Endothelial cell of umbilical vein (primary cell): ENCODE data around the gene GLI2. TPM values are rescaled to one million over a fixed set of nuclear protein-coding genes. Genes with fewer than 3 reads are reported as not detected.

Experiments used
- BruUV-seq: library from RNA; stranded (reverse); fragments of 400-500 nt; replicated peaks from 2 replicates; lab custom pipeline; 2021; lab: Mats Ljungman, UMichigan
- CTCF ChIA-PET: fragments of 300-600, 350-600 bp; sonication (Branson Sonifier 250); formaldehyde crosslinking; loops from one replicate; lab custom pipeline; 2021; ENCODE audit warnings: antibody characterized with exemption, inconsistent platforms; lab: Charles Lee
- POLR2A ChIA-PET: fragments of 300-600, 350-600 bp; sonication (Branson Sonifier 250); formaldehyde crosslinking; loops from one replicate; lab custom pipeline; 2021; ENCODE audit warnings: antibody characterized with exemption, inconsistent platforms; lab: Charles Lee
- DNase-seq: peaks from one replicate; pipeline ENCODE4 v3.0.0-alpha.2; 2011; ENCODE audit warnings: low read depth, low spot score
- FAIRE-seq: peaks from 2 replicates; lab custom pipeline; 2011; peaks lifted over from hg19 to GRCh38; lab: Jason Lieb, UNC
- H2AFZ ChIP-seq: 2 replicates; pipeline ENCODE4 v1.6.0; 2012; ENCODE audit warnings: low read depth, low read length, control low read depth, inconsistent platforms
- H3K27ac ChIP-seq: 2 replicates; pipeline ENCODE4 v1.5.1; 2011; ENCODE audit warnings: low read depth, mild to moderate bottlenecking, control low read depth, low read length, moderate library complexity; ENCODE audit not compliant: insufficient read depth
- H3K27me3 ChIP-seq, 2 experiments: 2 replicates each; pipeline versions ENCODE4 v1.6.0 to v1.6.1; 2011; ENCODE audit warnings: low read length in 2 of 2, mixed read lengths in 1 of 2; ENCODE audit not compliant: control insufficient read depth in 2 of 2, insufficient read depth in 2 of 2
- H3K36me3 ChIP-seq, 2 experiments: 2 replicates in 1 of 2; 3 replicates in 1 of 2; pipeline ENCODE4 v1.5.1; 2011; ENCODE audit warnings: low read length in 2 of 2, mild to moderate bottlenecking in 1 of 2, moderate library complexity in 1 of 2; ENCODE audit not compliant: control insufficient read depth in 2 of 2, insufficient read depth in 2 of 2; ENCODE audit errors: extremely low read depth in 1 of 2
- H3K4me1 ChIP-seq: 3 replicates; pipeline ENCODE4 v1.5.1; 2011; ENCODE audit warnings: mild to moderate bottlenecking, low read length; ENCODE audit not compliant: control insufficient read depth, insufficient read depth; ENCODE audit errors: extremely low read depth
- H3K4me2 ChIP-seq: 2 replicates; pipeline ENCODE4 v1.6.1; 2011; ENCODE audit warnings: low read length, control low read depth, mixed read lengths; ENCODE audit not compliant: insufficient read depth
- H3K4me3 ChIP-seq, 3 experiments: fragments of 200-600 bp in 1 of 3; sonication (generic), shearing (Covaris generic) in 1 of 3; replicated peaks in 1 of 3; 2 replicates each; pipeline ENCODE4 v1.5.1; 2011 to 2016; ENCODE audit warnings: control low read depth in 3 of 3, low read length in 3 of 3, mild to moderate bottlenecking in 2 of 3, inconsistent platforms in 1 of 3, low read depth in 1 of 3, moderate library complexity in 1 of 3; ENCODE audit not compliant: insufficient read depth in 1 of 3
- H3K79me2 ChIP-seq: 2 replicates; pipeline ENCODE4 v1.6.0; 2012; ENCODE audit warnings: low read length, inconsistent platforms; ENCODE audit not compliant: control insufficient read depth, insufficient read depth
- H3K9ac ChIP-seq: replicated peaks from 2 replicates; pipeline ENCODE3; 2011; ENCODE audit warnings: low read length, control low read depth; ENCODE audit not compliant: insufficient read depth; ENCODE audit errors: extremely low read depth
- H3K9me1 ChIP-seq: replicated peaks from 3 replicates; pipeline ENCODE4 v1.6.0; 2011; ENCODE audit warnings: mild to moderate bottlenecking, low read length; ENCODE audit not compliant: control insufficient read depth, insufficient read depth; ENCODE audit errors: extremely low read depth
- H3K9me3 ChIP-seq: replicated peaks from 2 replicates; pipeline ENCODE4 v1.5.1; 2012; ENCODE audit warnings: low read length, inconsistent platforms; ENCODE audit not compliant: control insufficient read depth, insufficient read depth
- H4K20me1 ChIP-seq: replicated peaks from 2 replicates; pipeline ENCODE3; 2011; ENCODE audit warnings: mild to moderate bottlenecking, low read length; ENCODE audit not compliant: control insufficient read depth, insufficient read depth; ENCODE audit errors: extremely low read depth
- CTCF ChIP-seq, 2 donors: IDR thresholded peaks; 1 replicate in 1 of 2; 2 replicates in 1 of 2; pipeline ENCODE4 v1.5.1; 2011; ENCODE audit warnings: low read length in 2 of 2, mild to moderate bottlenecking in 2 of 2, moderate library complexity in 2 of 2, control low read depth in 1 of 2, inconsistent platforms in 1 of 2, low read depth in 1 of 2; ENCODE audit not compliant: insufficient read depth in 1 of 2; ENCODE audit errors: extremely low read depth in 1 of 2
- EZH2 ChIP-seq: IDR thresholded peaks from 2 replicates; pipeline ENCODE4 v1.6.1; 2012; ENCODE audit warnings: borderline replicate concordance, low read depth, mild to moderate bottlenecking, moderate library complexity, low read length, inconsistent platforms; ENCODE audit not compliant: severe bottlenecking
- FOS ChIP-seq: IDR thresholded peaks from 2 replicates; pipeline ENCODE4 v1.6.1; 2011; ENCODE audit warnings: mild to moderate bottlenecking, low read length, moderate library complexity, borderline replicate concordance; ENCODE audit not compliant: insufficient read depth
- GATA2 ChIP-seq: IDR thresholded peaks from 2 replicates; pipeline ENCODE4 v1.7.0; 2011; ENCODE audit warnings: low read depth, mild to moderate bottlenecking, moderate library complexity, mixed read lengths, low read length; ENCODE audit not compliant: insufficient read length, insufficient read depth
- JUN ChIP-seq: IDR thresholded peaks from 2 replicates; pipeline ENCODE4 v1.6.1; 2011; ENCODE audit warnings: borderline replicate concordance, low read depth; ENCODE audit not compliant: insufficient read length, insufficient read depth
- MAX ChIP-seq: IDR thresholded peaks from 2 replicates; pipeline ENCODE4 v1.6.1; 2011; ENCODE audit not compliant: insufficient read depth, insufficient read length
- MYC ChIP-seq: IDR thresholded peaks from one replicate; pipeline ENCODE4 v1.6.1; 2011; ENCODE audit warnings: mild to moderate bottlenecking, low read depth, low read length
- POLR2A ChIP-seq: IDR thresholded peaks from 2 replicates; pipeline ENCODE4 v1.6.1; 2012; ENCODE audit warnings: low read depth, mild to moderate bottlenecking, control low read depth, low read length
- POLR2AphosphoS5 ChIP-seq: IDR thresholded peaks from 2 replicates; pipeline ENCODE4 v1.6.1; 2012; ENCODE audit warnings: low read depth, mild to moderate bottlenecking, control low read depth, low read length, moderate library complexity; ENCODE audit not compliant: insufficient read depth
- dilution Hi-C: fragments of 300-500 bp; cut with MboI; formaldehyde crosslinking; loops from one replicate; pipeline ENCODE4 v1.15.0; 2019; ENCODE audit warnings: low sequenced_read_pairs; ENCODE audit not compliant: extremely low pct_ligation_motif_present
- intact Hi-C: fragments of 100-400 bp; cut with micrococcal nuclease; formaldehyde crosslinking; loops from one replicate; pipeline ENCODE4 v1.10.0; 2022
- polyA plus RNA-seq, 4 experiments: library from polyadenylated mRNA; depleted of rRNA in 3 of 4; stranded (reverse) in 3 of 4; unstranded in 1 of 4; fragments of >200 nt; gene quantifications; 2 replicates each; pipeline versions ENCODE4 v1.2.1 to v1.2.3, GENCODE V29; 2011 to 2012; ENCODE audit warnings: missing spikeins in 1 of 4
- total RNA-seq: library from RNA; stranded (reverse); gene quantifications from 2 replicates; pipeline ENCODE4 v1.2.3, GENCODE V29; 2021

Gene GLI2
- total and polyA plus RNA-seq, 2 donors (not counting 3 experiments of a cell fraction or from before 2014, with no cell fraction given), result 0.13 TPM; not detected in 1

- H3K4me1 ChIP-seq, result peaks cover 4% of the 10 kb centered on the region
- H3K27me3 ChIP-seq, result peaks cover 7 to 12% of the 10 kb centered on the region in 2 experiments
- TF ChIP-seq POLR2A, result no peak
- TF ChIP-seq MAX, result no peak
- TF ChIP-seq POLR2AphosphoS5, result no peak
- TF ChIP-seq CTCF (IDR thresholded peaks at IDR 0.05; ENCODE audit: extremely low read depth in 1 of 2, insufficient read depth in 1 of 2, low read depth in 1 of 2, low read length in 2 of 2), result no peak
- TF ChIP-seq GATA2, result no peak
- no peak for TF ChIP-seq FOS
- no peak for TF ChIP-seq JUN
- no peak for TF ChIP-seq MYC
- TF ChIP-seq EZH2, result no peak
- no peak overlapping the region for H3K4me2 ChIP-seq
- dilution Hi-C loops, result loop anchor here (10.0 kb wide), 1 partner anchor 363 kb away; no protein-coding TSS in a partner anchor
- H4K20me1 ChIP-seq, result no peaks in the 10 kb centered on the region
- intact Hi-C loops, result no loop called here
- H3K9me3 ChIP-seq, result no peaks in the 10 kb centered on the region
- no peaks in the 10 kb centered on the region for H3K9me1 ChIP-seq
- H3K4me3 ChIP-seq, result no peak overlapping the region
- no peak overlapping the region for H3K9ac ChIP-seq
- FAIRE-seq, result no peak
- DNase-seq, result no peak
- no peak overlapping the region for H2AFZ ChIP-seq
- no TSS peak for BruUV-seq
- H3K27ac ChIP-seq, result no peak overlapping the region
- CTCF ChIA-PET, result interaction anchor here (1.1 to 9.2 kb wide), 3 partner anchors 369 to 379 kb away, joined by 4 to 251 read pairs (median 4); no protein-coding TSS in a partner anchor
- no peaks in the 10 kb centered on the region for H3K79me2 ChIP-seq
- POLR2A ChIA-PET, result no interaction called here
- H3K36me3 ChIP-seq, result no peaks in the 10 kb centered on the region
Observed at GRCh38 chr2:120701499-120701898, 34.2 kb upstream of the GLI2 start.
